Coronary artery (tissue), 2 donors: ENCODE data around the gene TRAPPC8.
"Not testable (repeated sequence)": the region's sequence is repeated elsewhere in the genome, so short reads cannot be mapped to it uniquely, and the experiment has no call there.

Experiments
- DNase-seq: peaks from one replicate; pipeline ENCODE4 v3.0.0-alpha.2; 2017; ENCODE audit warnings: low spot score
- H3K27ac ChIP-seq, 2 donors: fragments of 200-600 bp; sonication (generic); one replicate each; pipeline ENCODE4 v1.5.1; 2016 to 2019
- H3K4me3 ChIP-seq: fragments of 200-600 bp; sonication (generic); 2 replicates; pipeline ENCODE4 v1.5.1; 2016; ENCODE audit warnings: mild to moderate bottlenecking, moderate library complexity
- CTCF ChIP-seq: fragments of 200-600 bp; sonication (generic); IDR thresholded peaks from one replicate; pipeline ENCODE4 v1.5.1; 2019; ENCODE audit warnings: antibody characterized with exemption

Gene TRAPPC8

GRCh38 chr18:31825772-31826171 lies 117.2 kb downstream of the TRAPPC8 start:
- no peak for DNase-seq
- no peak for TF ChIP-seq CTCF
- Histone ChIP-seq H3K4me3 (no peak overlapping the region), H3K27ac (no peak overlapping the region)

GRCh38 chr18:31821545-31822171 lies 121.3 kb downstream of the TRAPPC8 start:
- no peak for TF ChIP-seq CTCF
- DNase-seq, result no peak
- H3K4me3 ChIP-seq, result no peak overlapping the region
- no peak overlapping the region for H3K27ac ChIP-seq

GRCh38 chr18:31819925-31820229 lies 123.1 kb downstream of the TRAPPC8 start:
- DNase-seq, result no peak
- Histone ChIP-seq H3K4me3 (no peak overlapping the region), H3K27ac (no peak overlapping the region)
- no peak for TF ChIP-seq CTCF

- H3K4me3 ChIP-seq, result no peak overlapping the region
- peak; percentile 38 for TF ChIP-seq CTCF
- H3K27ac ChIP-seq, result no peak overlapping the region
- DNase-seq, result no peak
Observed at GRCh38 chr18:31819106-31819924, 123.6 kb downstream of the TRAPPC8 start.

GRCh38 chr18:31814132-31814531 lies 128.8 kb downstream of the TRAPPC8 start:
- no peak for DNase-seq
- no peak overlapping the region for H3K27ac ChIP-seq
- TF ChIP-seq CTCF, result no peak

GRCh38 chr18:31810336-31811130 lies 132.4 kb downstream of the TRAPPC8 start:
- not testable (repeated sequence) for DNase-seq, H3K4me3 ChIP-seq, H3K27ac ChIP-seq

More at GRCh38 chr18:31814132-31814531, 128.8 kb downstream of the TRAPPC8 start:
- no peak overlapping the region for H3K4me3 ChIP-seq

GRCh38 chr18:31809049-31809448 lies 133.9 kb downstream of the TRAPPC8 start:
- not testable (repeated sequence) for H3K27ac ChIP-seq, DNase-seq

More at GRCh38 chr18:31809049-31809448, 133.9 kb downstream of the TRAPPC8 start:
- H3K4me3 ChIP-seq, result not testable (repeated sequence)
